Measurements from ENCODE around the gene PALMD.

Gene PALMD

DNA sequence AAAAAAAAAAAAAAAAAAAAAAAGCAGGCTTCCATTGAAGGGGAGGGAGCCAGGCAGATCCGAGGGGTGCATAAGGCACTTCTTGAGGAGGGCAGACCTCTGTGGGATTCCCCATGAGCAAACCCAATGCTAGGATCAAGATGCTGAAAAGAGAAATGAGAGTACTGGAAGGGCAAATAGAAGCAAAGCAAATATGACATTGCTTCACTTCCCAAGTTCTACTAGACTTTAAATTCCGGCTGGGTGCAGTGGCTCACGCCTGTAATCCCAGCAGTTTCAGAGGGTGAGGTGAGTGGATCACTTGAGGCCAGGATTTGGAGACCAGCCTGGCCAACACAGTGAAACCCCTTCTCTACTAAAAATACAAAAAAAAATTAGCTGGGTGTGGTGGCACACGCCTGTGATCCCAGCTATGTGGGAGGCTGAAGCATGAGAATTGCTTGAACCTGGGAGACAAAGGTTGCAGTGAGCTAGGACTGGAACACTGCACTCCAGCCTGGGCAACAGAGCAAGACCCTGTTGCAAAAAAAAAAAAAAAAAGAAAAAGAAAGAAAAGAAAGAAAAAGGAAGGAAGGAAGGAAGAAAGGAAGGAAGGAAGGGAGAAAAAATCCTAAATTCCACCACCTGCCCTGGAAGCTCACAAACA lies 23.1 kb upstream of the PALMD start:
- intact Hi-C loops (cut with DNase I; ENCODE audit: low total_unique reads): no loop called here
- no peaks in the 10 kb centered on the region for H3K4me1 ChIP-seq
- H3K36me3 ChIP-seq: no peaks in the 10 kb centered on the region
- H3K9me3 ChIP-seq: no peaks in the 10 kb centered on the region
- no peak overlapping the region for H3K4me3 ChIP-seq
- H3K27me3 ChIP-seq: no peaks in the 10 kb centered on the region
- H3K27ac ChIP-seq: no peak overlapping the region
- no peak for DNase-seq
- TF ChIP-seq, protein P1, sequence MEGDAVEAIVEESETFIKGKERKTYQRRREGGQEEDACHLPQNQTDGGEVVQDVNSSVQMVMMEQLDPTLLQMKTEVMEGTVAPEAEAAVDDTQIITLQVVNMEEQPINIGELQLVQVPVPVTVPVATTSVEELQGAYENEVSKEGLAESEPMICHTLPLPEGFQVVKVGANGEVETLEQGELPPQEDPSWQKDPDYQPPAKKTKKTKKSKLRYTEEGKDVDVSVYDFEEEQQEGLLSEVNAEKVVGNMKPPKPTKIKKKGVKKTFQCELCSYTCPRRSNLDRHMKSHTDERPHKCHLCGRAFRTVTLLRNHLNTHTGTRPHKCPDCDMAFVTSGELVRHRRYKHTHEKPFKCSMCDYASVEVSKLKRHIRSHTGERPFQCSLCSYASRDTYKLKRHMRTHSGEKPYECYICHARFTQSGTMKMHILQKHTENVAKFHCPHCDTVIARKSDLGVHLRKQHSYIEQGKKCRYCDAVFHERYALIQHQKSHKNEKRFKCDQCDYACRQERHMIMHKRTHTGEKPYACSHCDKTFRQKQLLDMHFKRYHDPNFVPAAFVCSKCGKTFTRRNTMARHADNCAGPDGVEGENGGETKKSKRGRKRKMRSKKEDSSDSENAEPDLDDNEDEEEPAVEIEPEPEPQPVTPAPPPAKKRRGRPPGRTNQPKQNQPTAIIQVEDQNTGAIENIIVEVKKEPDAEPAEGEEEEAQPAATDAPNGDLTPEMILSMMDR (IDR thresholded peaks at IDR 0.05): no peak

DNA sequence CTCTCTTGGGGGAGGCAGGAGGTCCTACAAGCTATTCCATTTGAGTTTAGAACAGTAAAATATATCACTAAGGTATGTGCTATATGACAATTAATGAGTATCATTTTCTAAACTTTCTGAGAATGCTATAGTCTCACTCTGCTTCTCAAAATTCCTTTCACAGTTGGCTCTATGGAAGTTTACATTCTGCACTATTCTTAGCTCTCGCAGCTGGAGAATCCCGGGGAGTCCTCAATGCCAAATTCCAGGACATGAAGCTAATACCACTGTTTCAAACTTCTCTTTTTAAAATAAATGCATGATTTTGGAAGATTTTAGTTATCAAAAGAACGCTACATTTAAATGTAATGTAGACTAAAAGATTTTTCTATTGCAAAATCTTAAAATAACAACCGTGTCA lies 22.4 kb upstream of the PALMD start:
- Histone ChIP-seq H3K36me3 (no peaks in the 10 kb centered on the region), H3K4me1 (no peaks in the 10 kb centered on the region), H3K9me3 (no peaks in the 10 kb centered on the region), H3K4me3 (no peak overlapping the region), H3K27ac (no peak overlapping the region), H3K27me3 (no peaks in the 10 kb centered on the region)
- TF ChIP-seq, protein P1 (IDR thresholded peaks at IDR 0.05): no peak
- no peak for DNase-seq
- intact Hi-C loops (cut with DNase I; ENCODE audit: low total_unique reads): no loop called here

DNA sequence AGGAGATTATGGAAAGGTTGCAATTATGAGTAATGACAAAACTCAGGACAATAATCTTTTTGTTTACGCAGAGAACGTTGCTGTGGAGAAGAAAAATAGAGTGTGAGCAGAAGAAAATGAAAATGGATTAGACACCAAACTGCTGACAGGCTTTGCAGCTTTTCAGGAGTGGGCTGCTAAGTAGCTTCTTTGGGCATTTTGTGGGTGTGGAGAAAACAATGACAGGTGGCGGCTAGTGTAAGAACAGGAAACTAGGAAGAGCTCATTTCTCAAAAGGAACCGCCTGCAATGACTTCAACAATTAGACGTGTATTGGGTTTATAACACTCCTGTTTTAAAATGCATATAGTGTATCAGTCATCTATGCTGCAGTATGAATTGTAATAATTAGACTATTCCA lies 18.3 kb upstream of the PALMD start:
- Histone ChIP-seq H3K9me3 (no peaks in the 10 kb centered on the region), H3K36me3 (no peaks in the 10 kb centered on the region), H3K27ac (no peak overlapping the region), H3K4me1 (no peaks in the 10 kb centered on the region), H3K27me3 (no peaks in the 10 kb centered on the region), H3K4me3 (no peak overlapping the region)
- no peak for DNase-seq
- TF ChIP-seq, protein P1 (IDR thresholded peaks at IDR 0.05): no peak
- intact Hi-C loops (cut with DNase I; ENCODE audit: low total_unique reads): no loop called here

DNA sequence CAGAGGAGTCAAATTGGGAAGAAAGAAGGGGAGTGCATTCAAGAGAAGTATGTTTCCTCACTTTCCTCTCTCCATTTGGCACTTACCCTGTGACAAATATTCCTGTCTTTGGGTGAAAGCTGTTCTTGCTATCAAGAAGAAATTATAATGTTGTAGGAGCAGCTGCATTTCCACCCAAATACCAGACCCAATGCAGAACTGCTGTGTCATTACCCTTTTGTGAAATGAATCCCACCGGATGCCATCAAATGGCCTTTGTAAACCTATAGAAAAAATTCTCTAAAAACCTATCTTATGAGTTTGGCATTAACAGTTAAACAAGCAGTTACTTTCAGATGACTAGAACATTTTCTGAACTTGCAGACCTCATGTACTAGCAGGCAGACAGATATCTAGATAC lies 16.7 kb upstream of the PALMD start:
- DNase-seq: no peak
- Histone ChIP-seq H3K36me3 (no peaks in the 10 kb centered on the region), H3K4me1 (no peaks in the 10 kb centered on the region), H3K9me3 (no peaks in the 10 kb centered on the region), H3K27me3 (no peaks in the 10 kb centered on the region), H3K4me3 (no peak overlapping the region), H3K27ac (no peak overlapping the region)
- intact Hi-C loops (cut with DNase I; ENCODE audit: low total_unique reads): no loop called here
- TF ChIP-seq, protein P1 (IDR thresholded peaks at IDR 0.05): no peak

DNA sequence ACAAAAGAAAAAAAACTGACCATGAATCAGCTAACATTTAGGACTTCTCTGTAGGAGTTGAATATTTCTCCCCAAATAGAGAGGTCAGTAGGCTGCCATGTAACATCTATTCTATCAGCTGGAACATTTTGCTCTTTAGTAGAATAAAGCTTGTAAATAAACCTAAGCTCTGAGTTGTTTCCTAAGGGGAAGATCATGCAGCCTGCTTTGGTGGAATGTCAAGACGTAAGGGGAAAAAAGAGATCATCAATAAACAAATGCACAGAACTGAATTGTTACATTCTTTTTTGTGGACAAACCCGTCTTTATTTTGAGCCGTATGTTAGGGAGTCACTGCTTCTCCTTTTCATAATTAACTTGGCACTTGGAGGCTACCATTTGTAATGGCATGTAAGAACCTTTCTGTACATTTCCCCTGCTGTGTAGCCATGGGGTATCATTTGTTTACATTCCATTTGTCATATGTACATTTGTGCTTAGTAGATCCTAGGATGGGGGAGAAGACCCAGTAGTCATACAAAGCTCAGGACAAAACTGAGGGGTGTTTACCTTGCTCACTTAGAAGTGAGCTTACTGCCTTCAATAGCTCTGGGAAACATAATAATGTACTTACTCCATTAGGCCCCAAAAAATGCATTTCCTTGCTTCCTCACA lies 10.8 kb upstream of the PALMD start:
- Histone ChIP-seq H3K4me1 (no peaks in the 10 kb centered on the region), H3K27ac (no peak overlapping the region), H3K36me3 (no peaks in the 10 kb centered on the region), H3K4me3 (no peak overlapping the region), H3K9me3 (no peaks in the 10 kb centered on the region), H3K27me3 (no peaks in the 10 kb centered on the region)
- no peak for DNase-seq
- TF ChIP-seq, protein P1 (IDR thresholded peaks at IDR 0.05): no peak
- intact Hi-C loops (cut with DNase I; ENCODE audit: low total_unique reads): no loop called here

Measured in tibial artery (tissue), 4 donors.